PFSK-1 (cell line): ENCODE results near the gene IFRD2.

Experiments used
- FOXP2 ChIP-seq: optimal IDR thresholded peaks from 2 replicates; pipeline ENCODE3; 2011; ENCODE audit warnings: borderline replicate concordance, control low read depth, inconsistent platforms; ENCODE audit not compliant: insufficient read depth; ENCODE audit errors: extremely low read length, extremely low read depth
- POLR2AphosphoS5 ChIP-seq: IDR thresholded peaks from 2 replicates; pipeline ENCODE4 v1.6.1; 2012; ENCODE audit warnings: low read depth, mild to moderate bottlenecking, control low read depth, low read length, moderate library complexity
- SIN3A ChIP-seq: IDR thresholded peaks from 2 replicates; pipeline ENCODE4 v1.6.1; 2012; ENCODE audit warnings: mild to moderate bottlenecking, low read length, moderate library complexity, borderline replicate concordance; ENCODE audit not compliant: insufficient read depth
- TAF1 ChIP-seq: IDR thresholded peaks from 2 replicates; pipeline ENCODE4 v1.6.1; 2012; ENCODE audit warnings: low read length, control low read depth, borderline replicate concordance; ENCODE audit not compliant: insufficient read depth
- TF ChIP-seq, protein P1 (sequence below), 2 experiments: IDR thresholded peaks; 2 replicates each; pipeline versions ENCODE4 v1.6.1 to v1.8.0; 2011 to 2012; ENCODE audit warnings: low read depth in 2 of 2, low read length in 2 of 2, control low read depth in 1 of 2, inconsistent platforms in 1 of 2, mild to moderate bottlenecking in 1 of 2, moderate library complexity in 1 of 2; ENCODE audit not compliant: insufficient read depth in 1 of 2

IFRD2 gene

DNA sequence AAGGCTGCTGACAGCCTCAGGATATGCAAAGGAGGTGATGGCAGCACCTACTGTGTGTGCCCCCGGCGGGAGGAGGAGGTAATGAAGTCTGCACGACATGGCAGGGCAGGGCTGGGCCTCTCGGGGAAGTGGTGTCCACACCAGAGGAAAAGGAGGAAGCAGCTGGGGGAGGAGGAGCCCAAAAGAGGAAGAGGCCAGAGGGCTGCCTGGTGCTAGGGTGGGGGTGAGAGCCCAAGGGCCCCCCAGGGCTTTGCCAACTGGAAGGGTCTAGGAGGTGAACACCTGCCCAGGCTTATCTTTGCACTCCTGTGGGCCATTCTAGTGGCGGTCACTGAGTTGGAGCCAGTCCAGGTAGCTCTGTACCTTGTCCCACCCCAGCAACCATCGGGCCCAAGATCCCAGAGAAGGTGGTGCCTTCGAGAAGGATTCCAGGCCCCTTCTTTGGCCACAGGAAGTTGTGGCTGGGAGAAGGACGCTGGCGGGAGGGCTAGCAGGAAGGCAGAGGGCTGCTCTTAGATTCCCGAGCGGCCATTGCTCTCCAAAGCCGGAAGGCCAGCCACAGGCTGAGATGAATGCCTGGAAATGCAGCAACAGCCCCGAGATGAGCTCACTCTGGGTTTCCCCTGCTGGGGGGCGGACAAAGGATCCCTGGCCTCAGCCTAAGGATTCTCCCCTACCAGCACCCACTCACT lies 49.2 kb downstream of the IFRD2 start:
- TF ChIP-seq, protein P1, sequence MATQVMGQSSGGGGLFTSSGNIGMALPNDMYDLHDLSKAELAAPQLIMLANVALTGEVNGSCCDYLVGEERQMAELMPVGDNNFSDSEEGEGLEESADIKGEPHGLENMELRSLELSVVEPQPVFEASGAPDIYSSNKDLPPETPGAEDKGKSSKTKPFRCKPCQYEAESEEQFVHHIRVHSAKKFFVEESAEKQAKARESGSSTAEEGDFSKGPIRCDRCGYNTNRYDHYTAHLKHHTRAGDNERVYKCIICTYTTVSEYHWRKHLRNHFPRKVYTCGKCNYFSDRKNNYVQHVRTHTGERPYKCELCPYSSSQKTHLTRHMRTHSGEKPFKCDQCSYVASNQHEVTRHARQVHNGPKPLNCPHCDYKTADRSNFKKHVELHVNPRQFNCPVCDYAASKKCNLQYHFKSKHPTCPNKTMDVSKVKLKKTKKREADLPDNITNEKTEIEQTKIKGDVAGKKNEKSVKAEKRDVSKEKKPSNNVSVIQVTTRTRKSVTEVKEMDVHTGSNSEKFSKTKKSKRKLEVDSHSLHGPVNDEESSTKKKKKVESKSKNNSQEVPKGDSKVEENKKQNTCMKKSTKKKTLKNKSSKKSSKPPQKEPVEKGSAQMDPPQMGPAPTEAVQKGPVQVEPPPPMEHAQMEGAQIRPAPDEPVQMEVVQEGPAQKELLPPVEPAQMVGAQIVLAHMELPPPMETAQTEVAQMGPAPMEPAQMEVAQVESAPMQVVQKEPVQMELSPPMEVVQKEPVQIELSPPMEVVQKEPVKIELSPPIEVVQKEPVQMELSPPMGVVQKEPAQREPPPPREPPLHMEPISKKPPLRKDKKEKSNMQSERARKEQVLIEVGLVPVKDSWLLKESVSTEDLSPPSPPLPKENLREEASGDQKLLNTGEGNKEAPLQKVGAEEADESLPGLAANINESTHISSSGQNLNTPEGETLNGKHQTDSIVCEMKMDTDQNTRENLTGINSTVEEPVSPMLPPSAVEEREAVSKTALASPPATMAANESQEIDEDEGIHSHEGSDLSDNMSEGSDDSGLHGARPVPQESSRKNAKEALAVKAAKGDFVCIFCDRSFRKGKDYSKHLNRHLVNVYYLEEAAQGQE (IDR thresholded peaks at IDR 0.05; ENCODE audit: insufficient read depth in 1 of 2, low read depth in 2 of 2, low read length in 2 of 2) = no peak
- TF ChIP-seq FOXP2 (no peak), SIN3A (no peak), TAF1 (no peak), POLR2AphosphoS5 (no peak)

DNA sequence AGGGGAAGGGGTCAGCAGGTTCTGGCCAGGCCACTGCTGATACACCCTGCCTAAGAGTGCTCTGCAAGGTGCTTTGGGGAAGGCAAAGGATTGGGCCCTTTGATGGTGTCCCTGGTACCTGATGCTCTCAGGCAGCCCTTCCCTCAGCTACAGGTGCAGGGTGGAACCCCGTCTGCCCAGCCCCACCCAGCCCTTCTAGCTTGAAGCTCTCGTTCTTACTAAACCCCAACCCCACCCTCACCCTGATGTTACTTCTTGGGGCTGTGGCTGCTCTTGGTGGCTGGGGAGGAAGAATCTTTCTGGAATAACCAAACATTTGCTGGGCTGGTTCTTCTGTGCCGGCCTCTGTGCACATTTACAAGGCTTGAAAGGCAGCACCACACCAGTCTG lies 49.9 kb downstream of the IFRD2 start:
- TF ChIP-seq POLR2AphosphoS5 (no peak), FOXP2 (no peak), TAF1 (no peak), SIN3A (no peak)
- TF ChIP-seq, protein P1 (IDR thresholded peaks at IDR 0.05; ENCODE audit: insufficient read depth in 1 of 2, low read depth in 2 of 2, low read length in 2 of 2) = no peak

DNA sequence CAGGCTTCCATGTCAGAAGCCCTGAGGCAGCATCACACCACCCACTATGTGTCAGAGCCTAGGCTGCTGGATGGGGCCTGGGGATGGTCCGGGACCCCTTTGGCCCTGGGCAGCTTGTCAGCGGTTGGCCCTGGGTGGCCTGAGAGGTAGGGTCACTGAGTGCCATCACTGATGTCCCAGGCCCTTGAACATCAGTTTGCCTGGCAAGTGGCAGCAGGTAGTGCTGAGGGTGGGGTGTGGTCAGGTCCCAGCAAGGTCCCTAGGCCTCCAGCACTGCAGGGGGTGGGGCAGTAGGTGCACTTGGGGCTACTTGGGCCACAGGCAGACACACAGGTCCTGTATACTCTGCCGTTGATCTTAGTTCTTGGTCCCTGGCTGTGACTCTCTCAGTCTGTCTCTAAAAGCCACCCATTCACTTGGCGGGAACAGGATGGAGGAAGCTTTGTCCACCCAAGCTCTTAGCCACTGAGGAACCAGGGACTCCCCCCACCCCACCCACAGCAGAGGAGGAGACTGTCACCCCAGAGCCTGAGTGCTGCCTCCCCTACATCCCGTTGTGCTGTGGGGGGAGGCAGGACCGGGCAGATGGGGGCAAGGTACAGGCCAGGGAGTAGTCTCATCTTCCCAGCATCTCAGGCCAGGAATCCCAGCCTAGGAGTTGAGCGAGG lies 50.4 kb downstream of the IFRD2 start:
- TF ChIP-seq SIN3A = no peak
- TF ChIP-seq TAF1 = no peak

DNA sequence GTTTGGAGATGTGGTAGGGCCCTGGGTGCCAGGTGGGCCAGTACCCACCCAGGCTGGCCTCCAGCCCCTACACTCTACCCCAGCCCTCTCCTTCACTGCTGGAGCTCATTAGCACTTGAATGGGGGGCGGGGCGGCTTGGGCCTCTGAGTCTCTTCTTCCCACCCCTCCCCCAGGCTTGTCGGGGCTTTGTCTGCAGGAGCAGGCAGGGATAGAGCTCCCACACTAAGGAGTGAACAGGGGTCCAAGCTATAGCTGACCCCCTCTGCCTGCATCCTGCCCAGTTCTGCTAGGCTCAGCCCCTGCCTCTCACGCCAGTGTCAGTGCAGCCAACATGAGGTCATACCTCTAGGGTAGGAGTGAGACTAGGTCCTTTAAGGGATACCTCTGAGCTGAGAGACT lies 51.1 kb downstream of the IFRD2 start:
- TF ChIP-seq SIN3A (no peak), FOXP2 (no peak), POLR2AphosphoS5 (no peak), TAF1 (no peak)
- TF ChIP-seq, protein P1 (IDR thresholded peaks at IDR 0.05; ENCODE audit: insufficient read depth in 1 of 2, low read depth in 2 of 2, low read length in 2 of 2) = no peak

DNA sequence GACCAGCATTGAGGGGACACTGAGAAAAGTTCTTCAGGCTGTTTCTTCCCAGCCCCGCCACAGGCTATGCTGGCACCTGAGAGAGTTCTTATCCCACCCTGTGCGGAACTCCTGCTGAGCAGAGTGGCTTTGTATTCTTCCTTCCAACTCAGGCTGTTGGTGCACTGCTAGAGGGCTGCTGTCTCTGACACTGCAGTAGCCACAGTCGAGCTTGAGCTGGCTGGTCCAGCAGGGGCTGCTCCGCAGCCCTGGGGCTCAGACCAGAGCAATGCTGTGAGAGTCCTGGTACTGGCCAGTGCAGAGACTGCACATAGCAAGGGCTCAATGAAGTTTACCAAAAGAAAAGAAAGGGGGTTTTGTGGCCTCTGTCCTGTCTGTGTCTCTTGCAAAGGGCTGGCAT lies 52.6 kb downstream of the IFRD2 start:
- TF ChIP-seq TAF1 (no peak), POLR2AphosphoS5 (no peak), FOXP2 (no peak), SIN3A (no peak)
- TF ChIP-seq, protein P1 (IDR thresholded peaks at IDR 0.05; ENCODE audit: insufficient read depth in 1 of 2, low read depth in 2 of 2, low read length in 2 of 2) = no peak
